Effector memory CD8-positive, alpha-beta T cell (primary cell): ENCODE results near the gene WBP4.

ENCODE experiments used
- ATAC-seq: fragments of 150-1000 bp; cut with Tn5 transposase; replicated peaks from 2 replicates; pipeline ENCODE4 v1.10.0; 2021; ENCODE audit warnings: mild to moderate bottlenecking, moderate library complexity
- DNase-seq, 3 experiments: peaks; one replicate each; pipeline ENCODE4 v3.0.0; 2021
- H3K27ac Mint-ChIP-seq, 2 donors: one replicate each; pipeline ENCODE4 v1.8.0; 2022; ENCODE audit warnings: mild to moderate bottlenecking in 2 of 2, mixed read lengths in 2 of 2, moderate library complexity in 2 of 2
- H3K27me3 Mint-ChIP-seq, 2 donors: one replicate each; pipeline ENCODE4 v1.8.0; 2022; ENCODE audit warnings: mixed read lengths in 2 of 2
- H3K36me3 Mint-ChIP-seq: one replicate; pipeline ENCODE4 v1.8.0; 2022; ENCODE audit warnings: mild to moderate bottlenecking, moderate library complexity, mixed read lengths; ENCODE audit not compliant: insufficient read depth
- H3K4me1 Mint-ChIP-seq, 2 donors: one replicate each; pipeline ENCODE4 v1.8.0; 2022; ENCODE audit warnings: low read depth in 2 of 2, mixed read lengths in 2 of 2
- H3K4me3 Mint-ChIP-seq, 2 donors: one replicate each; pipeline ENCODE4 v1.8.0; 2022; ENCODE audit warnings: mild to moderate bottlenecking in 2 of 2, mixed read lengths in 2 of 2, moderate library complexity in 2 of 2
- H3K9me3 Mint-ChIP-seq, 2 donors: one replicate each; pipeline ENCODE4 v1.8.0; 2022; ENCODE audit warnings: mixed read lengths in 2 of 2
- total RNA-seq, 9 experiments: gene quantifications; one replicate each; lab custom pipeline; 2026; lab: John Stamatoyannopoulos, UW

WBP4 gene
- 8.5 to 41.2 (median 22.2) reads per million in 9 experiments for total RNA-seq

DNA sequence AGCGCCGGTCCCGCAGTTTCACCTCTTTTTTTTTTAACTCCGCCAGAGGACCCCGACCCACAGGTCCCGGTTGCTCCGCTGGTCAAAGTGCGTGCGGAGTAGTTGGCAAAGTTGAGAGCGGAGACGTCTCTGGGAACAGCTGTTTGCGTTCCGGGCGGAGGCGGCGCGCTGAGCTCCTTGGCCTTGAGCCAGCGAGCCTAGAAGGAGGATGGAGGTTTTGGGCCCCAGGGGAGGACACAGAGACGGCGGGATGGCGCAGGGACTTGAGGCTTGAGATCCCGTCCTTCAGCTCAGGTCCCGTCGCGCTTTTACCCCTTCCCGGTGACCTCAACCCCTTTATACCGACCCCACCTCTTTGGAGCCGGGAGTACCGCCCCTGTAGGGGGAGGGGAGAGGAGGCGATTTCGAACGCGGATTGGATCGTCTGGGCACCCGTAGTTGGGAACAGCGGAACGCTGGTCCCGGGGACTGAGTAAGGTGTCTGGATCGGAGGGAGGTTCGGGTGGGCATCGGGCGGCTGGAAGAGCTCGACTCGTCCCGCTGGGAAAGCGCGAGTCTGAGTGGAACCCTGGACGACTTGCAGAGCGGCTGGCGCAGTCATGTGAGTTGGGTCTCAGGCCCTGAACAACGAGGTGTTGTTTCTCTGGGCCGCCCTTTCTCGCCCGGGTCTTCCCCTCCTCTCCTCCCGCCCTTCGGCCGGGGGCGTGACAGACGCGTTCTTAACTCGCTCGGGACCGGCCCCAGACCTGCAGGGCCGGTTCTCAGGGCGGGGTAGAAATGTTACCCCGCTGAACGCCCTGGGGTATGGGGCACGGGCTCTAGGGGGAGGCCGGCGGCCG, at the start of gene WBP4:
WBP4 (plus strand) TSS at position 435 of the 839 bp plus-strand sequence; CDS start at position 600, 165 bp downstream.
- peaks cover 27 to 34% of the 10 kb centered on the region in 2 donors for H3K4me1 Mint-ChIP-seq
- H3K27ac Mint-ChIP-seq = peak within 1 kb of the TSS; percentile 99 to 100
- DNase-seq (peak; percentile 79 to 89 (median 81)), ATAC-seq (peak; percentile 70)
- H3K4me3 Mint-ChIP-seq = peak within 1 kb of the TSS; percentile 99 to 100
- no peaks in the 10 kb centered on the region for H3K27me3 Mint-ChIP-seq
- H3K36me3 Mint-ChIP-seq = peaks cover 37% of the 10 kb centered on the region
- no peaks in the 10 kb centered on the region for H3K9me3 Mint-ChIP-seq

GRCh38 chr13:41012536-41012935, 48.8 kb upstream of the WBP4 start:
- H3K27me3 Mint-ChIP-seq = no peaks in the 10 kb centered on the region
- H3K36me3 Mint-ChIP-seq = peaks cover 44% of the 10 kb centered on the region
- ATAC-seq (no peak), DNase-seq (no peak)
- H3K27ac Mint-ChIP-seq = peak overlapping the region in 1 of 2 donors; percentile 90
- H3K4me3 Mint-ChIP-seq = peak overlapping the region; percentile 41 to 51
- H3K9me3 Mint-ChIP-seq = no peaks in the 10 kb centered on the region
- peaks cover 33 to 73% of the 10 kb centered on the region in 2 donors for H3K4me1 Mint-ChIP-seq

DNA sequence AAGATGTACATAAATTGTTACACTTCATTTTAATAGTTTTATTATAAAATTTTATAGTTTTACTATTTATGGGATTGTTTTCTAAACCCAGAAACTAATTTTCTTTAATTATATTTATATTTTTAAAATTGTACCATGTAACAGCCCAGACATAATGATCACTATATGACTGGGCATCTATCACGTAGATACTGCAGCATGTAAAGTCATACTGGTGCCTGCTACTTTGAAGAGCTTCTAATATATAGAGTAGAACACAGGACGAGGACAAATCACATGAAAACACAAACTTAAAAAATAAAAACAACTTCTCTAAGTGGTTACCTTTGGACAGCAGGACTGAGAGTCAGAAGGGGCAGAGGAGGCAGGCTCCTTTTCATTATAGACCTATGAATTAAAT, 47.5 kb upstream of the WBP4 start:
- no peaks in the 10 kb centered on the region for H3K9me3 Mint-ChIP-seq
- peak overlapping the region; percentile 89 to 99 for H3K4me3 Mint-ChIP-seq
- H3K4me1 Mint-ChIP-seq = peaks cover 27 to 62% of the 10 kb centered on the region in 2 donors
- peaks cover 45% of the 10 kb centered on the region for H3K36me3 Mint-ChIP-seq
- H3K27me3 Mint-ChIP-seq = no peaks in the 10 kb centered on the region
- peak overlapping the region; percentile 94 to 99 for H3K27ac Mint-ChIP-seq
- no peak for DNase-seq
- ATAC-seq = no peak

GRCh38 chr13:41015920-41016319, 45.4 kb upstream of the WBP4 start:
- ATAC-seq (no peak), DNase-seq (no peak)
- peaks cover 28 to 60% of the 10 kb centered on the region in 2 donors for H3K4me1 Mint-ChIP-seq
- peak overlapping the region; percentile 89 to 99 for H3K4me3 Mint-ChIP-seq
- no peaks in the 10 kb centered on the region for H3K27me3 Mint-ChIP-seq
- H3K27ac Mint-ChIP-seq = peak overlapping the region; percentile 94 to 99
- H3K9me3 Mint-ChIP-seq = no peaks in the 10 kb centered on the region
- peaks cover 44% of the 10 kb centered on the region for H3K36me3 Mint-ChIP-seq

DNA sequence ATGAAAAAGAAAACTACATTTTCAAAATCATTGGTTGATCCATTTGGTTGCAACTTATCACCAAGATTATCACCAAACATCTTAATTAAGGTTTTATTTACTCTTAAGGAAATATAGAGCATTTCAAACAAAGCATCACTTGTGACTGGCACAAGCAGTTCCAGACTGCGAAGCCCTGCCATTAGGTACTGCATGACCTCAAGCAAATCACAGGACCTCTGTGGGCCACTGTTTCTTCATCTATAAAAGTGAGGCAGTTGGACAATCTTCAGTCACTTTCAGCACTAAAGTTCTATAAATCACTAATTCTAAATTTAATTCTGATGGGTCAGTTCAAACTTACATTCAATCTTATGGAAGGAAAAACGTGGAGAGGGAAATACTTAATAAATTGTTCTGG, 44.1 kb upstream of the WBP4 start:
- no peaks in the 10 kb centered on the region for H3K27me3 Mint-ChIP-seq
- DNase-seq = peak; percentile 21 to 29 (median 21)
- H3K9me3 Mint-ChIP-seq = no peaks in the 10 kb centered on the region

GRCh38 chr13:41017817-41018601, 43.3 kb upstream of the WBP4 start:
- Mint-ChIP-seq H3K36me3 (peaks cover 26% of the 10 kb centered on the region), H3K27me3 (no peaks in the 10 kb centered on the region), H3K4me3 (peak overlapping the region; percentile 89 to 99), H3K9me3 (no peaks in the 10 kb centered on the region), H3K27ac (peak overlapping the region; percentile 94 to 99), H3K4me1 (peaks cover 27 to 46% of the 10 kb centered on the region in 2 donors)
- no peak for DNase-seq
- peak; percentile 17 for ATAC-seq

More for the DNA sequence above, 44.1 kb upstream of the WBP4 start:
- peak; percentile 50 for ATAC-seq
- H3K4me1 Mint-ChIP-seq = peaks cover 31 to 50% of the 10 kb centered on the region in 2 donors
- peak overlapping the region; percentile 94 to 99 for H3K27ac Mint-ChIP-seq
- peak overlapping the region; percentile 89 to 99 for H3K4me3 Mint-ChIP-seq
- H3K36me3 Mint-ChIP-seq = peaks cover 32% of the 10 kb centered on the region

GRCh38 chr13:41018602-41018948, 42.7 kb upstream of the WBP4 start:
- peaks cover 24% of the 10 kb centered on the region for H3K36me3 Mint-ChIP-seq
- H3K4me3 Mint-ChIP-seq = peak overlapping the region; percentile 89 to 99
- H3K27me3 Mint-ChIP-seq = no peaks in the 10 kb centered on the region
- no peak for ATAC-seq
- no peaks in the 10 kb centered on the region for H3K9me3 Mint-ChIP-seq
- DNase-seq = no peak
- peaks cover 24 to 42% of the 10 kb centered on the region in 2 donors for H3K4me1 Mint-ChIP-seq
- H3K27ac Mint-ChIP-seq = peak overlapping the region; percentile 94 to 99

- ATAC-seq (peak; percentile 91), DNase-seq (peak; percentile 47 to 51 (median 47))
- Mint-ChIP-seq H3K27me3 (no peaks in the 10 kb centered on the region), H3K36me3 (peaks cover 24% of the 10 kb centered on the region), H3K4me3 (peak within 1 kb of the TSS; percentile 89 to 99), H3K27ac (peak within 1 kb of the TSS; percentile 94 to 99), H3K4me1 (peaks cover 21 to 39% of the 10 kb centered on the region in 2 donors), H3K9me3 (no peaks in the 10 kb centered on the region)
Measured at GRCh38 chr13:41019011-41019487, 42.3 kb upstream of the WBP4 start, which contains the start of gene ELF1. ELF1 (minus strand) TSS chr13:41019316; CDS start chr13:40982054, 37,262 bp downstream.

- Mint-ChIP-seq H3K36me3 (peaks cover 24% of the 10 kb centered on the region), H3K4me1 (peaks cover 15 to 37% of the 10 kb centered on the region in 2 donors), H3K9me3 (no peaks in the 10 kb centered on the region), H3K4me3 (peak overlapping the region; percentile 89 to 99), H3K27me3 (no peaks in the 10 kb centered on the region), H3K27ac (peak overlapping the region; percentile 94 to 99)
- ATAC-seq = no peak
- DNase-seq = no peak
Measured at GRCh38 chr13:41019578-41020347, 41.5 kb upstream of the WBP4 start.

GRCh38 chr13:41025518-41025917, 35.8 kb upstream of the WBP4 start:
- Mint-ChIP-seq H3K27me3 (no peaks in the 10 kb centered on the region), H3K9me3 (no peaks in the 10 kb centered on the region), H3K4me1 (peaks cover 15 to 22% of the 10 kb centered on the region in 2 donors), H3K27ac (peak overlapping the region in 1 of 2 donors; percentile 74), H3K36me3 (no peaks in the 10 kb centered on the region), H3K4me3 (no peak overlapping the region)
- DNase-seq (no peak), ATAC-seq (no peak)

DNA sequence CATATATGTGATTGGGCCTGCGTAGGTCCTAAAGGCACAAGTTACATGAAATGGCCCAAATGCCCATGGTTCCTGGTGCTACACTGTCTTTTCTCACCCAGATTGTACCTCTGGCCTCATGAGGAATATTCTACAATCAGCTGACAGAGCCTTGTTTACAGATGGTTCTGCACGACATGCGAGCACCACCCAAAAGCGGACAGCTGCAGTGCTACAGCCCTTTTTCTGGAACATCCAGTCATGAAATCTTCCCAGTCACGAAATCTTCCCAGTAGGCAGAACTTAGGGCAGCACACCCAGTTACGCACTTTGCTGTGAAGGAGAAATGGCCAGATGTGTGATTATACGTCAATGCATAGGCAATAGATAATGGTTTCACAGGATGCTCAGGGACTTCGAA, 34.5 kb upstream of the WBP4 start:
- H3K36me3 Mint-ChIP-seq = peaks cover 7% of the 10 kb centered on the region
- no peaks in the 10 kb centered on the region for H3K9me3 Mint-ChIP-seq
- DNase-seq (no peak), ATAC-seq (no peak)
- H3K27ac Mint-ChIP-seq = no peak overlapping the region
- peaks cover 11 to 22% of the 10 kb centered on the region in 2 donors for H3K4me1 Mint-ChIP-seq
- no peak overlapping the region for H3K4me3 Mint-ChIP-seq
- no peaks in the 10 kb centered on the region for H3K27me3 Mint-ChIP-seq

DNA sequence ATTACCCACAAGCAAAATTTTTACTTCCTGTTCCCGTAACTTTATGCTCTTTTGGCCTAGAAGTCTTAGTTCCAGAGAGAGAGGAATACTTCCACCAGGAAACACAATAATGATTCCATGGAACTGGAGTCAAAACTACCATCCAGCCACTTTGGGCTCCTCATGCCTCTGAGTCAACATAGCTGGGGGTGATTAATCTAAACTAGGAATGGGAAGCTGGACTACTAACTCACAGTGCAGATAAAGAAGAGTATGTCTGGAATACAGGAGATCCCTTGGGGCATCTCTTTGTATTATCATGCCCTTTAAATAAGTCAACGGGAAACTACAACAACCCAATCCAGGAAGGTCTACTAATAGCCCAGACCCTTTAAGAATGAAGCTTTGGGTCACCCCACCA, 33.3 kb upstream of the WBP4 start:
- Mint-ChIP-seq H3K27ac (no peak overlapping the region), H3K36me3 (peaks cover 7% of the 10 kb centered on the region), H3K9me3 (no peaks in the 10 kb centered on the region), H3K4me3 (no peak overlapping the region), H3K4me1 (peaks cover 11 to 22% of the 10 kb centered on the region in 2 donors), H3K27me3 (no peaks in the 10 kb centered on the region)
- no peak for DNase-seq
- no peak for ATAC-seq

DNA sequence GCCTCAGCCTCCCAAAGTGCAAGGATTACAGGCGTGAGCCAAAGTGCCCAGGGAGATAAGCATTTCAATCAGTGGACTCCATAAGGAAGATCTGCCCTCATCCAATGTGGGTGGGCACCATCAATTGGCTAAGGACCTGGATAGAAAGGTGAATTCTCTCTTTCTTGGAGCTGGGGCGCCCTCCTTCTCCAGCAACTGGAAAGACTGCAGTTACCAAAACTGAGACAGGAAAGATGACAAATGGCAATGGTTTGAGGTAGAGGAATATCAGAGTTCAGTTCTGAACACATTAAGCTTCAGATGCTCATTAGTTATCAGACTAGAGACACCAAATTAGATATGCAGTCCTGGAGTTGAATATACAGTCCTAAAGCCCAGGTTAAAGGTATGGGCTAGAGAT, 31.7 kb upstream of the WBP4 start:
- H3K36me3 Mint-ChIP-seq = peaks cover 7% of the 10 kb centered on the region
- H3K4me3 Mint-ChIP-seq = no peak overlapping the region
- H3K4me1 Mint-ChIP-seq = peaks cover 11 to 18% of the 10 kb centered on the region in 2 donors
- no peak overlapping the region for H3K27ac Mint-ChIP-seq
- H3K27me3 Mint-ChIP-seq = no peaks in the 10 kb centered on the region
- DNase-seq (no peak), ATAC-seq (no peak)
- H3K9me3 Mint-ChIP-seq = no peaks in the 10 kb centered on the region
